GM13977 (cell line): ENCODE measurements around the gene WWP2.
"Not testable (repeated sequence)": the region's sequence is repeated elsewhere in the genome, so short reads cannot be mapped to it uniquely, and the experiment has no call there.

Source experiments
- DNase-seq: peaks from one replicate; pipeline ENCODE4 v3.0.0; 2012; ENCODE audit warnings: low spot score
- in situ Hi-C: fragments of 300-500 bp; cut with MboI; formaldehyde crosslinking; loops from one replicate; pipeline ENCODE4 v1.12.0; 2022; ENCODE audit warnings: low sequenced_read_pairs, low pct_unique_long_range_greater_than_20kb, mixed read lengths, inconsistent platforms; ENCODE audit not compliant: unreplicated experiment
- TF ChIP-seq, protein P1 (sequence below): IDR thresholded peaks from 2 replicates; pipeline ENCODE4 v1.5.1; 2012; ENCODE audit warnings: mild to moderate bottlenecking, control low read depth; ENCODE audit not compliant: insufficient read depth; ENCODE audit errors: extremely low read depth, missing control alignments

Gene WWP2

DNA sequence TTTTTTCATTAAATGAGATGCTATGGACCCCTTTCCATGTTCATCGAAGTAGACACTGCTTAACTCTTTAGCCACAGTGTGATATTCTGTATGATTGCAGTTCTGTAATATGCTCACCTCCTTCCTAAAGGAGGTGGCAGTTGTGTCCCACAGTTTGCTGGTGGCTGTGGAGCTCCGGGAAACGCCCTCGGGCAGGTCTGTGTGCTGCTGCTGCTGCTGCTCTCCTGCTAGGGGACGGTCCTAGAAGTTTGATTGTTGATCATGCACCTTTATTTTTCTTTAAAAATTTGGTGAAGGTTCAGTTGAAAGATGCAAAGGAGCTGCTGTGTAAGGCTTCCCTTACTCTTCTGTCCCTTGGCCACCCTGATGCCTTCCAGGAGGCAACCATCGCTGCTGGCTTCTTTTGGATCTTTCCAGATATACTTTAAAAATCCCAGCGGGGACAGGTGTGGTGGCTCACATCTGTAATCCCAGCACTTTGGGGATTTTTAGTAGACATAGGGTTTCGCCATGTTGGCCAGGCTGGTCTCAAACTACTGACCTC, 180.6 kb downstream of the WWP2 start:
- TF ChIP-seq, protein P1, sequence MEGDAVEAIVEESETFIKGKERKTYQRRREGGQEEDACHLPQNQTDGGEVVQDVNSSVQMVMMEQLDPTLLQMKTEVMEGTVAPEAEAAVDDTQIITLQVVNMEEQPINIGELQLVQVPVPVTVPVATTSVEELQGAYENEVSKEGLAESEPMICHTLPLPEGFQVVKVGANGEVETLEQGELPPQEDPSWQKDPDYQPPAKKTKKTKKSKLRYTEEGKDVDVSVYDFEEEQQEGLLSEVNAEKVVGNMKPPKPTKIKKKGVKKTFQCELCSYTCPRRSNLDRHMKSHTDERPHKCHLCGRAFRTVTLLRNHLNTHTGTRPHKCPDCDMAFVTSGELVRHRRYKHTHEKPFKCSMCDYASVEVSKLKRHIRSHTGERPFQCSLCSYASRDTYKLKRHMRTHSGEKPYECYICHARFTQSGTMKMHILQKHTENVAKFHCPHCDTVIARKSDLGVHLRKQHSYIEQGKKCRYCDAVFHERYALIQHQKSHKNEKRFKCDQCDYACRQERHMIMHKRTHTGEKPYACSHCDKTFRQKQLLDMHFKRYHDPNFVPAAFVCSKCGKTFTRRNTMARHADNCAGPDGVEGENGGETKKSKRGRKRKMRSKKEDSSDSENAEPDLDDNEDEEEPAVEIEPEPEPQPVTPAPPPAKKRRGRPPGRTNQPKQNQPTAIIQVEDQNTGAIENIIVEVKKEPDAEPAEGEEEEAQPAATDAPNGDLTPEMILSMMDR, result no peak
- in situ Hi-C loops, result no loop called here
- no peak for DNase-seq

DNA sequence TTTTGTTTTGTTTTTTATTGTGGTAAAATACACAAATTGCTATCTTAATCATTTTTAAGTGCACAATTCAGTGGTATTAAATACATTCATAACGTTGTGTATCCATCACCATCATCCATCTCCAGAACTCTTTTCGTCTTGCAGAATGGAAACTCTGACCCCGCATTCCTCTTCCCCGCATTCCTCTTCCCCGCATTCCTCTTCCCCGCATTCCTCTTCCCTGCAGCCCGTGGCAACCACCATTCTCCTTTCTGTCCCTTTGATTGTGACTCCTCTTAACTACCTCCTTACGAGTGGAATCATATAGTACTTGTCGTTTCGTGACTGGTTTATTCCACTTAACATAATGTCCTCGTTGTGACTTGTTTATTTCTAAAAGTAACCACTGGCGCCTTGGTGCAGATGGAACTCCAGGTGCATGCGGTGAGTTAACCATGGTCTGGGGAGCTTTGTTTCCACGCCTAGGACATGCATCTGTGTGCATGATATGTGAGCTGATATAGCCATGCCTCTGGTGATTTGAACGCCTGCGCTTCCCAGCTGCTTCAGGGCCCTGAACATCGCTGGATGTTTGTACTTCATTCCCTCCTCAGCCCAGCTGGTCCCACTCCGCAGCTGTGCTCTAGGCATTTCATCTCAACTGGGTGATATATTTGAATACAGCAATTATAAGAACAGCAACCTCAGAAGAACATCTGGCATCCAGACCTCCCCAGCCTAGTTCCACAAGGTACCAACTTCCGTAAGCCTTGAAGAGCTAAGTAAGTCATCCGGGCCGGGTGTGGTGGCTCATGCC, 181.3 kb downstream of the WWP2 start:
- in situ Hi-C loops, DNase-seq: not testable (repeated sequence)

DNA sequence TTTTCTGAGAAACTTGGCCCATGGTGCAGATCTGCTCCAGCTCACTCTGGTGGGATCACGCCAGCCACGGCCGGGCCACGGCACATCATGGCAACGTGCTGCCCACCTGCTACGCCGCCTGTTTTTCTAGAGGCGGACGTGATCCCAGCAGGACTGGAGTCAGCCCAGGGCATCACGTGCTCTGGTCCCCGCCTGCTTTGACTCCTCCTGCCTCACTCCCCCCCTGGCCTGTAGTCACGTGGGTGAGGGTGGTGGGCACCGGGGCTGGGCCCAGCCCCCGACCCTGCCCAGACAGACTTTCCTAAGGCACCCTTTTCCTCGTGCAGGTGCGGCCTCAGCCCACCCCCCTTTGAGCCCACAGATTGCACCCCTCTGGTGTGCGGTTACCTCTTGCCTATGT, 188.3 kb downstream of the WWP2 start:
- in situ Hi-C loops, DNase-seq: not testable (repeated sequence)

DNA sequence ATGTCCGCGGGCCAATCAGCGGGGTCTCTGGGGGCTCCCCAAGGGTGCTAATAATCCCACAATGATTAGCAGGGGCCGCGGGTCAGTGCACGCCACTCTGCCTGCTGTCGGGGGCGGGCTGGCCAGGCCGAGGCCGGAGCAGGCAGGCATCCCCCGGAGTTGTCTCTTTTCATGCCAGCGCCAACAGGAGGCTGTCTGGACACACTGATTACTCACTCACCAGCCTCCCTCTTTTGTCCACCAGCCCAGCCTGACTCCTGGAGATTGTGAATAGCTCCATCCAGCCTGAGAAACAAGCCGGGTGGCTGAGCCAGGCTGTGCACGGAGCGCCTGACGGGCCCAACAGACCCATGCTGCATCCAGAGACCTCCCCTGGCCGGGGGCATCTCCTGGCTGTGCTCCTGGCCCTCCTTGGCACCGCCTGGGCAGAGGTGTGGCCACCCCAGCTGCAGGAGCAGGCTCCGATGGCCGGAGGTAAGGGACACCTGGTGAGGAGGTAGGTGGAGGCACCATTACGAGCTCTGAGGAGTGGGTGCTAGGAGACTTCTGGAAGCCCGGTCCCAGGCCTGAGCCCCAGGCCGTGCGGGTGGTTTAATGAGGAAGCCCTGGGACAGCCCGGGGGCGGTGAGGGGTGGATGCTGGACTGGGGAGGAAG, 189.0 kb downstream of the WWP2 start, which contains the start of gene CLEC18A:
CLEC18A (plus strand) TSS at position 318 of the 655 bp plus-strand sequence; CDS start at position 351, 33 bp downstream.
- in situ Hi-C loops, DNase-seq: not testable (repeated sequence)

DNA sequence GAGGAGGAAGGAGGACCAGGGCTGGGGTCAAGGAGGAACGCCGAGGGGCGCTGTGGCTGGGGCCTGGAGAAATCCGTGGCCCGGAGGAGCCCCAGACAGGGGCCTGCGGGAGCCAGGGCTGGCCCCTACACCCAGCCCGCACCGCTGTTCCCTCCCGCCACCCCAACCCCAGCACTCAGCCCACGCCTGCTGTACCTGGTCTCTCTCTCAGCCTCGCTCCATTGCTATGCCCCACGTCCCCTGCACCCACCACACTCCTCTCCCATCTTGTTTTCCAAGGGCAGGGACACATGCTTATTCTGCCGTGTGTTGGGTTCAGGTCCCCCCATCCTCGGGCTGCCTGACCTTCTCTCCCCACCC, 189.5 kb downstream of the WWP2 start:
- in situ Hi-C loops, DNase-seq: not testable (repeated sequence)

DNA sequence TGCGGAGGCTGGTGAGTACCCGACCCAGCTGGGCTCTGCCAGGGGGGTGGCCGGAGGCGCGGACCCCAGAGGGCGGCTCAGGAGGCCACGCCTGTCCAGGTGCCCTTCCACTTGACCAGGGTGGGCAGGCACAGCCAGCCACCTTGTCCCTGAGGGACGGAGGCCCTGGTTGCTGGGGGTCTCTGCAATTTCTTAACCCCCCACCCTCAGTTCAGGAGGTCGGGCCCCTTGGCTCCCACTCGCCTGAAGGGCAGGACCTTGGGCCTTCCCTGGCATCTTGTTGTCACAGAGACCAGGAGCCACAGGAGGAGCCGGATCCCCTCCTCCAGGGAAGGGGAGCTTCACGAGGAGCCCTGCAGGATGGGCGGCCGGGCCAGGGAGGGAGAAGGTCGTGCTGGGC, 190.0 kb downstream of the WWP2 start:
- DNase-seq, in situ Hi-C loops: not testable (repeated sequence)

DNA sequence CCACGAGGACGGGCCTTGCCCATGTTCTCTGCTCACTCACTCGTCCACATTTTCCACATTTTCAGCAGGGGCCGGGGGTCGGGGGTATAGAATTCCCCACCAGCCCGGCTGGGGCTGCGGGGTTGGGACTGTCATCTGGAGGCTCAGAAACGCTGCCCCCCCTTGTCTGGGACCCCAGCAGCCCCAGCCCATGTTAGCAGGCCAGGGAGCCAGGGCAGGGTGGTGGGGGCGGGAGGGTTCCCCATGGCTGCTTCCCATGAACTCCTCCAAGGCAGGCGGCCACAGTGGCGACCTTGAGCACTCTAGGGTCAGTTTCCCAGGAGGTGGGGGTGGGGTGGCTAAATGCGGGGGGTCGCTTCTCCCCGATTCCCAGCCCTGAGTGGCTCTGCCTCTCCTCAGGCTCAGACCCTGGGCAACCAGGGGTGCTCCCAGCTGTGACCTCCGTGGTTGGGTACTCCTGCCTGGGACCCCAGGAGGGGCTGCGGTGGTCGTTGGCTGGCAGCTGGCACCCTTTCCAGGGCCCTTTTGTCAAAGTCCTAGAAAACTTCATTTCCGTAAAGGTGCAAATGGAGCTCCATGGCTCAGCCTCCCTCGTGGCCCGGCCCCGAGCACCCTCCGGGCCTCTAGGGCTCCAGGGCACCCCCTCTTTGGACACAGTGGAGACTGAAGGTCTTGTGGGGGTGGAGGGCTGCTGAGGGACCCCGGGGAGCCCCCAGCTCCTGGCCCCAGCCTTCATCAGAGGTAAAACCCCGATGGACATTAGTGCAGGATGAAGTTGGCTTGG, 190.6 kb downstream of the WWP2 start:
- DNase-seq, in situ Hi-C loops: not testable (repeated sequence)

DNA sequence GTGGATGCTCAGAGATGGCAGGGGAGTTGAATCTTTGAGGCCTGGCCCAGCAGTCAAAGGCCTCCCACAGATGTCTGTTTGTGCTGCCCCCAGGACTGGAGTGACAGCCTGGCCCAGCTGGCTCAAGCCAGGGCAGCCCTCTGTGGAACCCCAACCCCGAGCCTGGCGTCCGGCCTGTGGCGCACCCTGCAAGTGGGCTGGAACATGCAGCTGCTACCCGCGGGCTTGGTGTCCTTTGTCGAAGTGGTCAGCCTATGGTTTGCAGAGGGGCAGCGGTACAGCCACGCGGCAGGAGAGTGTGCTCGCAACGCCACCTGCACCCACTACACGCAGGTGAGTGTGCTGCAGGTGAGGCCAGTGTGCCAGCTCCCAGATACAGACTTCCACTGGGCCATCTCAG, 192.1 kb downstream of the WWP2 start:
- in situ Hi-C loops, result not testable (repeated sequence)

DNA sequence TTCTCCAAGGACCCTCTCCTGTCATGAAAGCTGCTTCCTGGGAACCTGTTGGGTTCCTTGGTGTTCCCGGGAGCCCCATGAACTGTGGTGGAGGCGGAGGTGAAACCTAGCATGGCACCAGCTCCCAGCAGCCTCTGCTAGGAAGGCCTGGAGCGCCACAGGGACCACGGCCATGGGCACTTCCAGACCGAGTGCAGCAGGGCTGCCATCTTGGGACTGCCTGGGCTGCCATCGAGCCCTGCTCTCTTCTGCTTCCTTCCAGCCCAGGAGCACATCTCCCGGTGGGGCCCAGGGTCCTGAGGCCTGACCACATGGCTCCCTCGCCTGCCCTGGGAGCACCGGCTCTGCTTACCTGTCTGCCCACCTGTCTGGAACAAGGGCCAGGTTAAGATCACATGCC, 201.2 kb downstream of the WWP2 start:
- DNase-seq, in situ Hi-C loops: not testable (repeated sequence)

More for the DNA sequence above, 192.1 kb downstream of the WWP2 start:
- DNase-seq, result not testable (repeated sequence)

DNA sequence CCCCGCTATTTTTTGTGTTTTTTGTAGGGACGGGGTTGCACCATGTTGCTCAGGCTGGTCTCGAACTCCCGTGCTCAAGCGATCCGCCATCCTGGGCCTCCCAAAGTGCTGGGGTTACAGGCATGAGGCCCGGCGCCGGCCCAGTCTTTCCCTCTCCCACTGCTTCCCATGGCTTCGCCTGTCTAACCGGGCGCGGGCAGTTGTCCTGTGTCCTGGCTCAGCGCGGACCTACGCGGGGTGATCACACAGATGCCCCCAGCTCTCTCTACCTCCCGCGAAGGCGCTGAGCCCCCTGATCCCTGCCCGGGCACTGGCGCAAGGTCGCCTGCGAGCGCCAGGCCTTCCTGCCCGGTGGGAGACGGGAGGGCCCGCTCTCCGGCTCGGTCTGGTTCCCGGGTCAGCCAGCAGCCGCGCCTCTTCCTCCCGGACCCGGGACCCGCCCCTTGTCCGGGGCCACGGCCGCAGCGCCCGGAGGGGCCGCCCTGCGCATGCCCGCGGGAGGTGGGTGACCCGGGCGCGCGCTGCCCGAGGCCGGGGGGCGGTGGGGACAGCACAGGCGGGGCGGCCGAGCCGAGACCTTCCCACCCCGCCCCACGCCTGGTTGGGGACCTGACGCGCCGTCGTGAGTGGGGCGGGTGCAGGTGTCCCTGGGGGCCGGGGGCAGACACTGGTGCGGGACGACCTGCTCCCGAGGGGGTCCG, 203.0 kb downstream of the WWP2 start:
- DNase-seq, result peak; percentile 47
- in situ Hi-C loops, result not testable (repeated sequence)

DNA sequence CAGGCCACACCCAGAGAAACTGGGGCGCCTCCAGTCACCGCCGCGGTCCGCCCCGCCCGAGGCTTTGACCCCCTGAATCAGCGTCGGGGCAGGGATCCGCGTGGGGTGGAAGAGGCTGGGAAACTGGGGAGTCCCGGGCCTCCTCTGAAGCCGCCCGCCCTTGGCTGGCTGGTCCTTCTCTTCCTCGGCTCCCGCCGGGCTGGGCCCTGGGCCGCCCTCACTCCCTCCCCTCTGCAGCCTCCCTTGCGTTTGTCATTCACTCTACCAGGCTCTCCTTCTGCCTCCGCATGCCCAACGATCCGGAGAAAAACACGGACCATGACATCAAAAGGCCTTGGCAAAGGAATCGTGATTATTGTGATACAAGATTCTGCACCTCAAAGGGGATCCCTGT, 203.5 kb downstream of the WWP2 start:
- in situ Hi-C loops, DNase-seq: not testable (repeated sequence)

DNA sequence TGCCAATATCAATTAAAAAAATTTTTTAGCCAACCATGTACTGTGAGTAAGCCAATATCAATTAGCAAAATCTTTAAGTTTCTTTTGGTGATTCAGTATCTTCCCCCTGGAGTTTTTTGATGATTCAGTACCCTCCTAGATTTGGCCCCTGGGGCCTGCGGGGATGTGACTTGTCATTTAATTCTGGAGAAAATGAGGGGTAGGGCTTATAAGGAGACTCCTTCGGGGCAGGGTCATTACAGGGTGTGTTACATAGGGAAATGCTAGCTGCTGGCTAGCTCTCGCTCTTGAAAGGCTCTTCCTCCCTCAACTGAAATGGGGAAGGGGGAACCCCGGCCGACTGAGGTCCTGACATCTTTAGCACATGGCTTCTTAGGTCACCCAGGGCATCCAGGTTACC, 205.6 kb downstream of the WWP2 start:
- DNase-seq, in situ Hi-C loops: not testable (repeated sequence)

DNA sequence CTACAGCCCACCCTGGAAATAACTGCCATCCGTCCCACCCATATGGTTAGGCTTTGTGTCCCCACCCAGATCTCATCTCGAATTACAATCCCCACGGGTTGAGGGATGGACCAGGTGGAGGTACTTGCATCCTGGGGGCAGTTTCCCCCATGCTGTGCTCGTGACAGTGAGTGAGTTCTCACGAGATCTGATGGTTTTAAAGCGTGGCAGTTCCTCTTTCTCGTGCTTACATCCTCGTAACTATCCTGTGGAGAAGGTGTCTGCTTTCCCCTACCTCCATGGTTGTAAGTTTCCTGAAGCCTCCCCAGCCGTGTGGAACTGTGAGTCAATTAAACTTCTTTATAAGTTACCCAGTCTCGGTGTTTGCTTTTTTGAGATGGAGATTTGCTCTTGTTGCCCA, 206.0 kb downstream of the WWP2 start:
- DNase-seq, in situ Hi-C loops: not testable (repeated sequence)

DNA sequence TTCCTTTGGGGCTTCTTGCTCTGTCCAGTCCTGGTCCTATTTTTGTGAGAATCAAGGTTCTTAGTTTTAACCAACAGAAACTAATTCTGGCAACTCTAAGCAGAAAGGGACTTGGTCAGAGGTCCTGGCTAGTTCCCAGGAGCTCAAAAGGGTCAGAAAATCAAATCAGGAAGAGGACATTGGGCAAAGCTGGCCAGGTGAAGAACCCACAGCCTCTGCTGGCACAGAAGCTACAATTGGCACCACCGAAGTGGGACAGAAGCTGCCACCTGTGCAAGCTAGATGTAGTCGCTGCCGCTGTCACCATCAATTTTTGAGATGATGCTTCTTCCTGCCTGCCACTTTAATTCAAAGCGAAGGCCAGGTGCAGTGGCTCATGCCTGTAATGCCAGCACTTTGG, 207.5 kb downstream of the WWP2 start:
- in situ Hi-C loops, DNase-seq: not testable (repeated sequence)

DNA sequence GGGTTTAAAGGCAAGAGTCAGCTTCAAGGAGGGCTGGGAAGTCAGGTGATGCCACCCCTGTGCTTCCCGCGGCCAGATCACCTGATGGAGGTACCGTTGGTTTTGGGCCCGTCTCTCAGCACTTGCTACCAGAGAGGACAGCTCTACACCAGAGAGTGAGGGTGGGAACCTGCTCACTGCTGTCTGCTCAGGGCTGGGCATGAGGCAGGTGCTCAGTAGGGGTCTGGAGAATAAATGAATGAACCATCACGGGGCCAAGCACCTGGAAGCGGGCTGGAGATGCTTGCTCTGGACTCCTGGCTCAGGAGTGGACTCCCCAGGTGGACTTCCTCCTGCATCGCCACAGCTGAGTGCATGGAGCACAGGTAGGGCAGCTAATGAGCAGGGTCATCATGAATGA, 210.0 kb downstream of the WWP2 start:
- DNase-seq, in situ Hi-C loops: not testable (repeated sequence)

DNA sequence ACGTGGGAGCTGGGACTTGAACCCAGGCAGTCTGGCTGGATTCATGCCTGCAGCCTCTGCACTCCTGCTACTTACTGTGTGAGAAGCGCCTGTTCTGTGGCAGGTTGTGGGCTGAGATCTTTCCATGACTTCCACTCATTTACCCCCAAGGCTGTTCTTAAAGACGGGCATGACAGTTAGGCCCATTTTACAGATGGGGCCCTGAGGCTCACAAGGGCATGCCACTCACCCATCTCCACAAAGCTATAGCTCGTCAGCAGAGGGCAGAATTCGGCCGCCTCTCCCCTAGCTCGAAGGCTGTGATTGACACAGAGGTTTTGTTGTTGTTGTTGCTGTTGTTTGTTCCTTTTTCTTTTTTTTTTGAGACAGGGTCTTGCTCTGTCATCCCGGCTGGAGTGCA, 210.8 kb downstream of the WWP2 start:
- not testable (repeated sequence) for DNase-seq

More for the DNA sequence above, 210.8 kb downstream of the WWP2 start:
- in situ Hi-C loops, result not testable (repeated sequence)
